Choroid plexus epithelial cell (primary cell): ENCODE data around the gene KCNK3.
A peak's percentile ranks its signal among the peaks of the same experiment; 100 is the strongest.
"Not testable (repeated sequence)": the region's sequence is repeated elsewhere in the genome, so short reads cannot be mapped to it uniquely, and the experiment has no call there.

Source experiments
- DNase-seq: peaks from one replicate; pipeline ENCODE4 v3.0.0-alpha.2; 2010; ENCODE audit warnings: low read depth
- H3K4me3 ChIP-seq: 2 replicates; pipeline ENCODE4 v1.5.1; 2011; ENCODE audit warnings: low read depth, mild to moderate bottlenecking, control low read depth, low read length, moderate library complexity
- CTCF ChIP-seq: conservative IDR thresholded peaks from 2 replicates; pipeline ENCODE4 v1.5.1; 2011; ENCODE audit warnings: low read depth, mild to moderate bottlenecking, control low read depth, inconsistent platforms, low read length, moderate library complexity

The KCNK3 gene

GRCh38 chr2:26757873-26758789, 65.6 kb downstream of the KCNK3 start:
- DNase-seq: peak; percentile 99
- H3K4me3 ChIP-seq: no peak overlapping the region
- TF ChIP-seq CTCF: no peak

GRCh38 chr2:26758790-26759321, 66.3 kb downstream of the KCNK3 start:
- H3K4me3 ChIP-seq: no peak overlapping the region
- DNase-seq: no peak
- no peak for TF ChIP-seq CTCF

GRCh38 chr2:26759845-26760244, 67.3 kb downstream of the KCNK3 start:
- DNase-seq: no peak
- no peak for TF ChIP-seq CTCF

GRCh38 chr2:26760991-26761390, 68.5 kb downstream of the KCNK3 start:
- H3K4me3 ChIP-seq: not testable (repeated sequence)

More at GRCh38 chr2:26759845-26760244, 67.3 kb downstream of the KCNK3 start:
- no peak overlapping the region for H3K4me3 ChIP-seq

GRCh38 chr2:26763019-26763418, 70.5 kb downstream of the KCNK3 start:
- DNase-seq: no peak
- no peak overlapping the region for H3K4me3 ChIP-seq
- TF ChIP-seq CTCF: no peak

More at GRCh38 chr2:26760991-26761390, 68.5 kb downstream of the KCNK3 start:
- DNase-seq: not testable (repeated sequence)

GRCh38 chr2:26764078-26764887, 71.8 kb downstream of the KCNK3 start, which contains the start of gene SLC35F6:
SLC35F6 (plus strand) TSS chr2:26764284; CDS start chr2:26764350, 66 bp downstream.
- no peak for TF ChIP-seq CTCF
- DNase-seq: peak; percentile 75
- peak within 1 kb of the TSS; percentile 97 for H3K4me3 ChIP-seq

- DNase-seq: no peak
- TF ChIP-seq CTCF: no peak
- H3K4me3 ChIP-seq: peak overlapping the region; percentile 97
These were observed 72.4 kb downstream of the KCNK3 start for GRCh38 chr2:26764906-26765305.
